GM19397 (cell line): ENCODE results near the gene MORN2.

Experiments used
- ATAC-seq: cut with Tn5 transposase; IDR thresholded peaks from one replicate; pipeline ENCODE4 v1.9.1; 2021; ENCODE audit warnings: mild to moderate bottlenecking, moderate library complexity; ENCODE audit not compliant: unreplicated experiment

MORN2 gene

GRCh38 chr2:38889045-38889444, 13.3 kb downstream of the MORN2 start:
- no peak for ATAC-seq

GRCh38 chr2:38889575-38889974, 13.8 kb downstream of the MORN2 start, which contains the start of gene ARHGEF33:
ARHGEF33 (plus strand) TSS chr2:38889875; CDS start chr2:38919448, 29,573 bp downstream.
- no peak for ATAC-seq

- ATAC-seq, result no peak
These were observed 17.0 kb downstream of the MORN2 start for GRCh38 chr2:38892819-38893218.

GRCh38 chr2:38898256-38898655, 22.5 kb downstream of the MORN2 start:
- ATAC-seq, result no peak

GRCh38 chr2:38900726-38901125, 24.9 kb downstream of the MORN2 start:
- ATAC-seq, result no peak

DNA sequence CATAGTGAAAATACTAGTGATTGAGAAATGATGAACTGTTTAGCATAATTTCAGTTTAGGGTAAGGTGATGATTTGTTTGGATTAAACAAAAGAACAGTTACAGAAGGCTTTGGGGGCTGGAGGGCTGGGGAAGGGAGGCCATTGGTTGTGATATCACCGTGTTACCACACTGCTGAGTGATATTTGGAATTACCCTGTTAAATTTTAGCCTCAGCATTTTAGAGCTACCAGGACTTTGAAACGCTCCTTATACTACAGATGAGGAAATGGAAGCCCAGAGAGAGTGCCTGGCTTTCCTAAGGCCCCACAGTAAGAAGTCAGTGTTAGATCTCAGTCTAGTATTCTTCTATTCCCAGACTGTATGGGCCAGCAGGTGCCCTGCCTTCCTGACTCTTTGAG, 29.5 kb downstream of the MORN2 start:
- no peak for ATAC-seq

DNA sequence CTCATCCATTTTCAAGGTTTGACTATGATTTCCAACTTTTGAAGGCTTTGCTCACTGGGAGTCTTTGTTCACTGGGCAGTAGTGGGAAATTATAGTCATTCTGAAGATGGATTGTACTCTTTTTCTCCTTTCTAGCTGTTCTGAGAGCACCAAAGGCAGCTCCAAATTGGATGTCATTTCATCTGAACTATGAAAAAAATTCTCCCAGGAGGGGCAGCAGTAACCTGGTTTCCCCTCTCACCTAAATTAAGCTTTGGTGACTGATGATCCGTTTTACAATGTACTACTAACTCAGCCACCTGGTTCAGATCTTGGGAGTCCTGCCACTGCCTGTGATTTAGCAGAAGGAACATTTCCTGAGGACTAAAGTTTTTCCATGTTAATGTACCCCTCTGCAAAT, 31.5 kb downstream of the MORN2 start:
- no peak for ATAC-seq

DNA sequence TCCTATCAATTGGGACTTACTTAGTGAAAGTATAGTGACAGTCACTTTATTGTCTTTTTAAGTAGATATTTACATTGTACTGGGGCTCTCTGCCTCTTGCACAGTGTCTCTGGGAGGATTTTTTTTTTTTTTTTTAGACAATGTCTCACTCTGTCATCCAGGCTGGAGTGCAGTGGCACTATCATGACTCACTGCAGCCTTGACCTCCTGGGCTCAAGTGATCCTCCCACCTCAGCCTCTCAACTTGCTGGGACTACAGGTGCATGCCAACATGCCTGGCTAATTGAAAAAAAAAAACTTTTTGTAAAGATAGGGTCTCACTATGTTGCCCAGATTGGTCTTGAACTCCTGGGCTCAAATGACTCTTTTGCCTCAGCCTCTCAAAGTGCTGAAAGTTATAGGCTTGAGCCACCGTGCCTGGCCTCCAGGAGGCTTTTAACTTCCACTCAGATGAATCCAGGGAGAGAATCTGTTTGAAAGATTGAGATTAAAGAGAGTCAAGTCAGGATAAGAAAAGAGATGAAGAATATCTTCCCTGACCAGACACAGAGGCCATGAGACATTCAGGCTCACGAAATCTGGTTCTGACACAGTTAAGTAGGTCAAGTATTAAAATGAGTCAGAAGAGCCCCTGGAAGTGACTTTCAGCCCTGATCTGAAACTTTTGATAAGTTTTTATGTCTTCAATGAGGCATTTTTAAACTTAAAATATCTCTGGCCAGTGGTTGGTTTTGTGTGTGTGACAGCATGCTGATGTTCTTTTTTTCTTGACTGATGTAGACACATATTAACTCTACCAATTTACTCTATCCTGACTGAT, 32.2 kb downstream of the MORN2 start:
- ATAC-seq, result peak; percentile 63

GRCh38 chr2:38909872-38910271, 34.1 kb downstream of the MORN2 start:
- no peak for ATAC-seq

DNA sequence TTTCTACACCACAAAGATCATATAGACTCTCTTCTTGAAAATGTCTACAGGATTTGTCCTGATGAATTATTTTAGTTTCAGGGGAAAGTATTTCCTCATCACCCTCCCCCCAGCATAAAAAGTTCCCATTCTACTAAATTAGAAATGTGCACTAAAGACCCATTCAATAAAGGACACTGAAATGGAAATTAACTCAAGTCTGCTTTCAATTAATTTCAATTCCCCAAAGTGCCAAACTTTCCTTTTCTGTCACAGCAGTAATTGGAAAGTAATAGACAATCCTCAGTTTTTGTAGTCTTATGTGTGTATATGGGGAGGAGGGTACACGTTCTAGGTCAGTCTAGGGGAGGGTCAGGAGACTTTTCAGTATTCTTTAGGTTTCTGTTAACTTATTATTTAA, 35.4 kb downstream of the MORN2 start:
- ATAC-seq, result no peak

- ATAC-seq, result no peak
These were observed 36.8 kb downstream of the MORN2 start for GRCh38 chr2:38912619-38913018.

DNA sequence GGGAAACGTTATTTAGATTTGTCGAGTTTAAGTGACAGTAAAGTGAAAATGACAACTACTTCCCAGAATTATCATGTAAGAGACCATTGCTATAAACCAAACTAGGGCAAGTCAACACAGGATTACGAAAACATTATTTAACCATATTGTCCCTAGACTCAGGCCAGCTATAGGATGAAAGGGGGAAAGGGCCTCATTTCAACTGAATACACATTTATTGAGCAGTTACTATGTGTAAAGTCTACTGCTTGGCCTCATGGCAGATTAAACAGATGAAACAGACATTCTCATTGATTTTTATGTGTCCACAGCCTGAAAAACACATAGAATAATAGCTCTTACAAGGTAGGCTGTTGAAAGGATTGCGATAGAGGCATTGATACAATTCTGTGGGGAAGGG, 46.6 kb downstream of the MORN2 start:
- ATAC-seq, result no peak

- no peak for ATAC-seq
These were observed 47.1 kb downstream of the MORN2 start for GRCh38 chr2:38922902-38923301.

- no peak for ATAC-seq
These were observed 50.2 kb downstream of the MORN2 start for GRCh38 chr2:38925982-38926381.

DNA sequence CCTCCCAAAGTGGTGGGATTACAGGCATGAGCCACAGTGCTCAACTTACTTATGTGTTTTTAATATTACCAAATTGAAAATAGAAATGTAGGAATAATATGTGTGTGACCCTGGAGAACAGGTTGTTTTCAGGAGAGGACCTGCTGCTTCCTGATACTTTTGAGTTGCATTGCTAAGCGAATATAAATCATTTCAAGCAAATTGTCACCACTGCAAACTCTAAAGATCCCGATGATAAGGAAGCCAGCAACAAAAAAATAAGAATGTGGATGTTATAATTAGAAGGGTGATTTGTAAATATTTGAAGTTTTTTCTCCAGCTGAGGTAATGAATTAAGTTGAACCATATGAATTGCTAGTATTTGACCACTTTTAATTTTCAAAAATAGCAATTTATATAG, 54.8 kb downstream of the MORN2 start:
- no peak for ATAC-seq
